ENCODE measurements around the gene INKA2.

- no peak for TF ChIP-seq CTCF (IDR thresholded peaks at IDR 0.05)
- no peak for TF ChIP-seq ZFX (IDR thresholded peaks at IDR 0.05; ENCODE audit: borderline replicate concordance)
Observed at GRCh38 chr1:111745675-111746613, 6.7 kb upstream of the INKA2 start.
